DND-41 (cell line): ENCODE measurements around the gene STYXL2.

ENCODE experiments used
- ATAC-seq: fragments of 200-7000 bp; cut with Tn5 transposase; 3 replicates; pipeline ENCODE4 v1.9.1; 2021; ENCODE audit warnings: low read depth; ENCODE audit not compliant: insufficient read depth
- DNase-seq: peaks from one replicate; pipeline ENCODE4 v3.0.0-alpha.2; 2020
- H2AFZ ChIP-seq: 2 replicates; pipeline ENCODE4 v1.6.0; 2012; ENCODE audit warnings: low read depth, low read length
- H3K27ac ChIP-seq: 2 replicates; pipeline ENCODE4 v1.5.1; 2012; ENCODE audit warnings: low read length, inconsistent platforms
- H3K27me3 ChIP-seq: fragments of 200-600 bp; sonication (generic); 2 replicates; pipeline ENCODE4 v1.6.0; 2012; ENCODE audit warnings: low read length, mild to moderate bottlenecking, inconsistent platforms; ENCODE audit not compliant: insufficient read depth, poor library complexity
- H3K36me3 ChIP-seq: 2 replicates; pipeline ENCODE4 v1.5.1; 2012; ENCODE audit warnings: low read length, inconsistent platforms; ENCODE audit not compliant: insufficient read depth
- H3K4me1 ChIP-seq: 2 replicates; pipeline ENCODE4 v1.5.1; 2012; ENCODE audit warnings: mild to moderate bottlenecking, low read length; ENCODE audit not compliant: insufficient read depth
- H3K4me2 ChIP-seq: 2 replicates; pipeline ENCODE4 v1.6.0; 2012; ENCODE audit warnings: mild to moderate bottlenecking, moderate library complexity, low read length, inconsistent platforms; ENCODE audit not compliant: insufficient read depth
- H3K4me3 ChIP-seq, 2 experiments: fragments of 200-600 bp in 1 of 2; shearing (Covaris generic) in 1 of 2; 2 replicates each; pipeline ENCODE4 v1.5.1; 2012 to 2016; ENCODE audit warnings: inconsistent platforms in 2 of 2, low read length in 2 of 2, mild to moderate bottlenecking in 2 of 2, low read depth in 1 of 2, moderate library complexity in 1 of 2
- H3K79me2 ChIP-seq: 2 replicates; pipeline ENCODE4 v1.6.0; 2012; ENCODE audit warnings: low read length, inconsistent platforms; ENCODE audit not compliant: insufficient read depth
- H3K9ac ChIP-seq: 2 replicates; pipeline ENCODE4 v1.6.0; 2012; ENCODE audit warnings: low read depth, mild to moderate bottlenecking, inconsistent platforms, low read length, moderate library complexity
- H3K9me3 ChIP-seq: 2 replicates; pipeline ENCODE4 v1.5.1; 2012; ENCODE audit warnings: low read length, moderate library complexity, mild to moderate bottlenecking, inconsistent platforms; ENCODE audit not compliant: insufficient read depth, severe bottlenecking
- H4K20me1 ChIP-seq: 2 replicates; pipeline ENCODE4 v1.6.0; 2012; ENCODE audit warnings: low read length; ENCODE audit not compliant: insufficient read depth
- EZH2 ChIP-seq: IDR thresholded peaks from 3 replicates; pipeline ENCODE4 v1.6.1; 2012; ENCODE audit warnings: borderline replicate concordance, low read depth, mild to moderate bottlenecking, moderate library complexity, low read length, inconsistent platforms; ENCODE audit not compliant: severe bottlenecking
- TF ChIP-seq, protein P1 (sequence below): IDR thresholded peaks from 2 replicates; pipeline ENCODE4 v1.5.1; 2012; ENCODE audit warnings: borderline replicate concordance, low read length, moderate library complexity, mild to moderate bottlenecking; ENCODE audit not compliant: poor library complexity, severe bottlenecking; ENCODE audit errors: extremely low read depth

Gene STYXL2

GRCh38 chr1:167090314-167090942 is 3.4 kb upstream of the STYXL2 start, which contains the start of gene GPA33:
TSS of gene GPA33 (minus strand) at chr1:167090377. CDS start at chr1:167090287, 90 bp downstream.
- Histone ChIP-seq H3K4me1 (peaks cover 46% of the 10 kb centered on the region), H3K79me2 (no peaks in the 10 kb centered on the region), H4K20me1 (no peaks in the 10 kb centered on the region), H2AFZ (peak within 1 kb of the TSS; percentile 78), H3K9me3 (no peaks in the 10 kb centered on the region), H3K36me3 (no peaks in the 10 kb centered on the region), H3K4me3 (peak within 1 kb of the TSS in 1 of 2 experiments; percentile 40; a peak in 2 of 4 replicates), H3K27me3 (no peaks in the 10 kb centered on the region), H3K27ac (peak within 1 kb of the TSS; percentile 93), H3K4me2 (peak within 1 kb of the TSS; percentile 56), H3K9ac (peak within 1 kb of the TSS; percentile 50)
- ATAC-seq (peak; percentile 87), DNase-seq (peak; percentile 60)
- TF ChIP-seq EZH2 = no peak
- TF ChIP-seq, protein P1, sequence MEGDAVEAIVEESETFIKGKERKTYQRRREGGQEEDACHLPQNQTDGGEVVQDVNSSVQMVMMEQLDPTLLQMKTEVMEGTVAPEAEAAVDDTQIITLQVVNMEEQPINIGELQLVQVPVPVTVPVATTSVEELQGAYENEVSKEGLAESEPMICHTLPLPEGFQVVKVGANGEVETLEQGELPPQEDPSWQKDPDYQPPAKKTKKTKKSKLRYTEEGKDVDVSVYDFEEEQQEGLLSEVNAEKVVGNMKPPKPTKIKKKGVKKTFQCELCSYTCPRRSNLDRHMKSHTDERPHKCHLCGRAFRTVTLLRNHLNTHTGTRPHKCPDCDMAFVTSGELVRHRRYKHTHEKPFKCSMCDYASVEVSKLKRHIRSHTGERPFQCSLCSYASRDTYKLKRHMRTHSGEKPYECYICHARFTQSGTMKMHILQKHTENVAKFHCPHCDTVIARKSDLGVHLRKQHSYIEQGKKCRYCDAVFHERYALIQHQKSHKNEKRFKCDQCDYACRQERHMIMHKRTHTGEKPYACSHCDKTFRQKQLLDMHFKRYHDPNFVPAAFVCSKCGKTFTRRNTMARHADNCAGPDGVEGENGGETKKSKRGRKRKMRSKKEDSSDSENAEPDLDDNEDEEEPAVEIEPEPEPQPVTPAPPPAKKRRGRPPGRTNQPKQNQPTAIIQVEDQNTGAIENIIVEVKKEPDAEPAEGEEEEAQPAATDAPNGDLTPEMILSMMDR = no peak

GRCh38 chr1:167092653-167093052 is 1.2 kb upstream of the STYXL2 start:
- no peak for DNase-seq
- no peaks in the 10 kb centered on the region for H3K27me3 ChIP-seq
- H2AFZ ChIP-seq = no peak overlapping the region
- H3K4me2 ChIP-seq = no peak overlapping the region
- H3K9me3 ChIP-seq = no peaks in the 10 kb centered on the region
- H3K79me2 ChIP-seq = no peaks in the 10 kb centered on the region
- H3K4me3 ChIP-seq = no peak overlapping the region
- H3K27ac ChIP-seq = no peak overlapping the region
- no peaks in the 10 kb centered on the region for H4K20me1 ChIP-seq
- peaks cover 60% of the 10 kb centered on the region for H3K4me1 ChIP-seq
- TF ChIP-seq, protein P1 = no peak
- TF ChIP-seq EZH2 = no peak
- no peak overlapping the region for H3K9ac ChIP-seq
- ATAC-seq = no peak
- H3K36me3 ChIP-seq = no peaks in the 10 kb centered on the region

DNA sequence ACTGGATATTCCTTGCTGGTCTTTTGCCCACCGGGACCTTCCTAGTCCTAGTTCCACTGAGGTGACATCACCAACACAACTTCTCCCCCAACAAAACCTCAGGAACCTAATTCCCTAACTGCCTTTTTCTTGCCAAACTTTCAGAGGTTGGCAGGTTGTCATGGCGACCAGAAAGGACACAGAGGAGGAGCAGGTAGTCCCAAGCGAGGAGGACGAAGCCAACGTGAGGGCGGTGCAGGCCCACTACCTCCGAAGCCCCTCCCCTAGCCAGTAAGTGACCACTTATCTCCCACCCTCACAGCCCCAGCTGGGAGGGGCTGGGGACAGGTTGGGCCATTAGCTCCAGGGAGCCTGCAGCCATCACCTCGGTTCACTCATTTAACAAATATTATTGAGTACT is 815 bp downstream of the STYXL2 start:
- H4K20me1 ChIP-seq = no peaks in the 10 kb centered on the region
- no peaks in the 10 kb centered on the region for H3K27me3 ChIP-seq
- no peak overlapping the region for H3K4me2 ChIP-seq
- no peaks in the 10 kb centered on the region for H3K79me2 ChIP-seq
- ATAC-seq = no peak
- no peak overlapping the region for H3K9ac ChIP-seq
- H3K36me3 ChIP-seq = no peaks in the 10 kb centered on the region
- DNase-seq = no peak
- TF ChIP-seq EZH2 = no peak
- TF ChIP-seq, protein P1 = no peak
- H3K27ac ChIP-seq = no peak overlapping the region
- no peak overlapping the region for H2AFZ ChIP-seq
- peaks cover 44% of the 10 kb centered on the region for H3K4me1 ChIP-seq
- H3K4me3 ChIP-seq = no peak overlapping the region
- H3K9me3 ChIP-seq = no peaks in the 10 kb centered on the region
